Stomach smooth muscle (tissue), 2 donors: ENCODE data around the gene KIF26B.

Source experiments
- H3K27ac ChIP-seq: one replicate; pipeline ENCODE4 v1.7.0; 2013; ENCODE audit warnings: mild to moderate bottlenecking, low read length, inconsistent platforms
- H3K27me3 ChIP-seq, 2 donors: one replicate each; pipeline ENCODE4 v1.7.0; 2013; ENCODE audit warnings: low read length in 2 of 2; ENCODE audit not compliant: insufficient read depth in 2 of 2, control insufficient read depth in 1 of 2
- H3K36me3 ChIP-seq, 2 donors: one replicate each; pipeline ENCODE4 v1.7.0; 2013; ENCODE audit warnings: low read length in 2 of 2; ENCODE audit not compliant: control insufficient read depth in 2 of 2, insufficient read depth in 2 of 2
- H3K4me1 ChIP-seq: one replicate; pipeline ENCODE4 v1.7.0; 2013; ENCODE audit warnings: low read length; ENCODE audit not compliant: control insufficient read depth, insufficient read depth
- H3K4me3 ChIP-seq, 2 donors: one replicate each; pipeline ENCODE4 v1.7.0; 2013; ENCODE audit warnings: low read length in 2 of 2
- H3K9ac ChIP-seq, 2 donors: one replicate each; pipeline ENCODE4 v1.7.0; 2013; ENCODE audit warnings: low read length in 2 of 2, mild to moderate bottlenecking in 1 of 2
- H3K9me3 ChIP-seq, 2 donors: one replicate each; pipeline ENCODE4 v1.7.0; 2013; ENCODE audit warnings: low read length in 2 of 2; ENCODE audit not compliant: control insufficient read depth in 2 of 2
- donor health status: healthy.
- donor health status: Pancreatic carcinoma.

The KIF26B gene

DNA sequence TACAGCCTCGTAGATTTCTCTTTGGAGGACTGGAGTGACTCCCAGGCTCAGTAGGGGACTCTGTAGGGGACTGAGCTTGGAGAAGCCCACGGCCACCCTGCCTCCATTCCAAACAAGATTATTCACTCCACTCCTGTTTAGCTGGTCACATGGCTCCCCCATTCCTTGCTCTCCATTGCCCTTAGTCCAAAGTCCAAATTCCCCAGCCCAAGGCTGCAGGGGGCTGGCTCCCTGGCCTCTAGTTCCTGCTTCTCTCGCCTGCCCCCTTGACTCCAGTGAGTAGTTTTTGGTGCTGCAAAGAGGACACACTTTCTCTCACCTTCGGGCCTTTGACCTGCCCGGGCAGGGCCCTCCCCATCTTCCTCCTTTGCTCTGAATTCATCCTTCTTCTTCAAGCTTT lies 403.3 kb downstream of the KIF26B start:
- Histone ChIP-seq H3K9ac (no peak overlapping the region), H3K27me3 (no peaks in the 10 kb centered on the region), H3K4me1 (no peaks in the 10 kb centered on the region), H3K36me3 (no peaks in the 10 kb centered on the region), H3K27ac (no peak overlapping the region), H3K9me3 (no peaks in the 10 kb centered on the region), H3K4me3 (no peak overlapping the region)

- no peaks in the 10 kb centered on the region for H3K36me3 ChIP-seq
- no peaks in the 10 kb centered on the region for H3K4me1 ChIP-seq
- no peak overlapping the region for H3K27ac ChIP-seq
- H3K9ac ChIP-seq, result no peak overlapping the region
- no peaks in the 10 kb centered on the region for H3K27me3 ChIP-seq
- no peaks in the 10 kb centered on the region for H3K9me3 ChIP-seq
- no peak overlapping the region for H3K4me3 ChIP-seq
Measured at GRCh38 chr1:245560316-245560859, 405.6 kb downstream of the KIF26B start.

DNA sequence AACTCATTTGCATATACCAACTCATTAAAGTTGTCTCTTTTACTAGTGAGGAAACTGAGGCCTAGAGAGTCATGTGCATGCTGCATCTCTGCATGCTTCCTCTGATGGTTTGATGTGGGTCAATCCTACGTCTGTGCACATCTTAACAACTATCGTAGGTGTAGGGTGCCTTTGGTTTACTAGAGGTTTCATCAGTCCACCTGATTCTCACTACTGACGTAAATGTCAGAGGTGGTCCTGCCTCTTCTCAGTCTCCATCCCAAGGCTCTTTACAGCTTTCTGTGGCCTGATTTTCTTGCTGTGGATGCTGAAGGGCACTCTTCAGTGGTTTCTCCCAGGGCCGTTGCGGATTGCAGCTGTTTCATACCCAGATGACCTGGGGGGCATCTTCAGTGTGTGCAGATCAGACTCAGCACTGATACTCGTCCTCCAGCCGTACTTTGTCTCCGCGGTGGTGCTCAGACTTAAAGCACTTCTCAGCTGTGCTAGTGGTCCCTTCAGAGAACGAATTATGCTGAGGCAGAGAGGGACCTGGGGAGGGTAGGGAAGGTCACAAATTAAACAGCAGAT lies 407.0 kb downstream of the KIF26B start:
- Histone ChIP-seq H3K9me3 (no peaks in the 10 kb centered on the region), H3K27ac (no peak overlapping the region), H3K4me1 (no peaks in the 10 kb centered on the region), H3K36me3 (no peaks in the 10 kb centered on the region), H3K27me3 (no peaks in the 10 kb centered on the region), H3K9ac (no peak overlapping the region), H3K4me3 (no peak overlapping the region)

GRCh38 chr1:245566134-245566533 lies 411.3 kb downstream of the KIF26B start:
- Histone ChIP-seq H3K27ac (no peak overlapping the region), H3K4me1 (no peaks in the 10 kb centered on the region), H3K36me3 (no peaks in the 10 kb centered on the region), H3K9ac (no peak overlapping the region), H3K9me3 (no peaks in the 10 kb centered on the region), H3K4me3 (no peak overlapping the region), H3K27me3 (no peaks in the 10 kb centered on the region)

DNA sequence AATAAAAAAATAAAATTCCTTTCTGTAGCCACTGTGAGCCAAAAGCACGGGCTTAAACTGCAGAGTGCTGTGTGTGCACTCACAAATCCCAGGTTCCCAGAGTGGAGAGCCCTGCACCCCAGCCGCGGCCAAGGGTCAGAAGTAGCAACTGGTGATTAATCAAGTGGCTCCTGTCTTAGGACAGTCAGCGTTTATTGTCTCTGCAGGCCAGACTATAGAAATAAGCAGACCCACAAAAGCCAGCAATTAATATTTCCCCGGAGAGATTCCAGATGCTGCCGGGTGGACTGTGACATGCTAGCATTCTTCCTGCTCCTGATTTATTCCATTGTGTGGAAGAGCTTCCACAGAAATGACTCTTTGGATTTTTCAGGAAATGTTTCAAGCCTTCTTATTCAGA lies 412.2 kb downstream of the KIF26B start:
- Histone ChIP-seq H3K27ac (no peak overlapping the region), H3K36me3 (no peaks in the 10 kb centered on the region), H3K27me3 (no peaks in the 10 kb centered on the region), H3K9ac (no peak overlapping the region), H3K9me3 (no peaks in the 10 kb centered on the region), H3K4me1 (no peaks in the 10 kb centered on the region), H3K4me3 (no peak overlapping the region)

DNA sequence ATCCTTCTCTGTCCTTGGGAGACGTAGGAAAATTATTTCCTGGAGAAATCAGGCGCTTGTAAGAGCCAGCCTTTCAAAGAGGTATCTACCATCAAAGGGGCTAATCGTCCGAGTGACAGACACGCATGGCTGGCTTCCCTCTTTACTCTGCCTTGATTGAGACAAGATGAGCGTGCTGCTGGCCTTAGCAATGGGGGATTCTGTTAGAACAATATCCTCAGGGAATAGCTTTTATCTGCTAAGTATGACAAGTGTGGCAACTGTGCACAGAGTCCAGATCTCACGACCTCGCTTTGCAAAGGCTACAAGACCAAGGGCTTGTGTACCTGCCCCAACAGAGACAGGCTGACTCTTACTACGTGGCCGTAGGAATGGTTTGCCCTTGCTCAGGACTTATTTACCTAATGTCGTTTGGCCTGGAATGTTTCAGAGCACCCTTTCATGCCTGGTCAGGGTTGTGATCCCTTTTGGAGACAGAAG lies 417.1 kb downstream of the KIF26B start:
- Histone ChIP-seq H3K27me3 (no peaks in the 10 kb centered on the region), H3K4me1 (no peaks in the 10 kb centered on the region), H3K9ac (no peak overlapping the region), H3K4me3 (no peak overlapping the region), H3K27ac (no peak overlapping the region), H3K36me3 (no peaks in the 10 kb centered on the region), H3K9me3 (no peaks in the 10 kb centered on the region)

- Histone ChIP-seq H3K4me3 (no peak overlapping the region), H3K27me3 (peaks cover 0 to 2% of the 10 kb centered on the region in 2 donors), H3K4me1 (no peaks in the 10 kb centered on the region), H3K27ac (no peak overlapping the region), H3K9ac (no peak overlapping the region), H3K9me3 (no peaks in the 10 kb centered on the region), H3K36me3 (no peaks in the 10 kb centered on the region)
Measured at GRCh38 chr1:245572709-245573108, 417.9 kb downstream of the KIF26B start.

DNA sequence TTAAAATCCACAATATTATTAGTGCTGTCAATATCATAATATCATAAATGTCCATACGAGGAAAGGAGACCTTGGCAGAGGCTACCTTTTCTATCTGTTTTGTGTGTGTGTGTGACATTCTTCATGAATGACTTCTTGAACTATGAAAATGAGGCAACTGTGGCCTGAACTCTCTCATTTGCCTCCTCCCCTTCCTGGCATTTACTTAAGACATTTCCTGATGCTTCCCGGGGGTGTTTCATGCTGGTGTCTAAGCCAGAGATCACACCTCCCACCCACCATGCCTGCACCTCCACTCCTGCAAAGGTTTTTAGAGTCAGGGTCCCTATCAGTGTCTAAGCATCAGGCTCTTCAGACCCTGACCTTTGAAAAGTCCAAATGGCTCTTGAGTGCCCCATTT lies 420.9 kb downstream of the KIF26B start:
- Histone ChIP-seq H3K4me3 (no peak overlapping the region), H3K9ac (no peak overlapping the region), H3K27me3 (peaks cover 0 to 5% of the 10 kb centered on the region in 2 donors), H3K36me3 (no peaks in the 10 kb centered on the region), H3K4me1 (no peaks in the 10 kb centered on the region), H3K9me3 (no peaks in the 10 kb centered on the region), H3K27ac (no peak overlapping the region)

DNA sequence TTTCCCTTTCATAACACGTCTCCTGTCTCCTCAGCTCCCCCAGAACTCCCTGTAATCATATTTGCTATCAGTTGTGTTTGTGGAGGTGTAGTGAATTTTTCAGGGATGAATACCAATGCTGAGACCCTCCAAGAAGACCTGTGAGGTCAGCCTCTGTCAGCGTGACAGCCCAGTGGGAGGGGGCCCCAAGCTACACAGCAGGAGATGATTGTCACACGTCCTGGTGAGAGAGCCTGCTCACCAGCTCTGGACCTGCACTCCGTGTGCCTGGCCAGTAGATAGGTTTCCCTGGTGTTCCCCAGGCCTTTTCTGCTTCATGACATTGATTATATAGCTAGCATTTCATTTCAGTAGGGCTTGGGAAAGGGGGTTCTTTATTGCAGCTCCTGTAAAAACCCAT lies 421.5 kb downstream of the KIF26B start:
- peaks cover 0 to 5% of the 10 kb centered on the region in 2 donors for H3K27me3 ChIP-seq
- H3K9me3 ChIP-seq, result no peaks in the 10 kb centered on the region
- H3K27ac ChIP-seq, result no peak overlapping the region
- H3K9ac ChIP-seq, result no peak overlapping the region
- H3K36me3 ChIP-seq, result no peaks in the 10 kb centered on the region
- no peak overlapping the region for H3K4me3 ChIP-seq
- no peaks in the 10 kb centered on the region for H3K4me1 ChIP-seq

- Histone ChIP-seq H3K27me3 (peaks cover 0 to 5% of the 10 kb centered on the region in 2 donors), H3K9me3 (no peaks in the 10 kb centered on the region), H3K36me3 (no peaks in the 10 kb centered on the region), H3K9ac (no peak overlapping the region), H3K4me3 (no peak overlapping the region), H3K27ac (no peak overlapping the region), H3K4me1 (no peaks in the 10 kb centered on the region)
Measured at GRCh38 chr1:245577191-245578157, 422.7 kb downstream of the KIF26B start.
